Cardiac muscle cell (in vitro differentiated cells and primary cell): ENCODE measurements around the gene SSRP1. TPM values are rescaled to one million over a fixed set of nuclear protein-coding genes. Genes with fewer than 3 reads are reported as not detected.

Experiments used
- DNase-seq, 2 donors: peaks; one replicate each; pipeline versions ENCODE4 v3.0.0 to v3.0.0-alpha.2; 2010 to 2017; ENCODE audit warnings: low read depth in 1 of 2, low spot score in 1 of 2
- H3K27ac ChIP-seq: fragments of 200-600 bp; sonication (generic); 2 replicates; pipeline ENCODE4 v1.5.1; 2016
- H3K27me3 ChIP-seq: fragments of 200-600 bp; sonication (generic); 2 replicates; pipeline ENCODE4 v1.6.0; 2016; ENCODE audit warnings: control low read depth
- H3K36me3 ChIP-seq: fragments of 200-600 bp; sonication (generic); 2 replicates; pipeline ENCODE4 v1.5.1; 2016; ENCODE audit warnings: control low read depth
- H3K4me1 ChIP-seq: fragments of 200-600 bp; sonication (generic); 2 replicates; pipeline ENCODE4 v1.8.1; 2017; ENCODE audit warnings: low read depth, mild to moderate bottlenecking, mixed run types
- H3K4me3 ChIP-seq: fragments of 200-600 bp; sonication (generic); 2 replicates; pipeline ENCODE4 v1.5.1; 2016; ENCODE audit warnings: mild to moderate bottlenecking
- H3K9me3 ChIP-seq: fragments of 200-600 bp; sonication (generic); 2 replicates; pipeline ENCODE4 v1.5.1; 2017; ENCODE audit warnings: low read depth, mild to moderate bottlenecking, control low read depth
- CTCF ChIP-seq: IDR thresholded peaks from 2 replicates; pipeline ENCODE4 v1.5.1; 2012; ENCODE audit warnings: low read depth, mild to moderate bottlenecking, low read length
- polyA plus RNA-seq: library from polyadenylated mRNA; unstranded; fragments of >200 nt; fragmentation: Nextera tagmentation; extraction: Ambion mirVana; gene quantifications from 2 replicates; pipeline ENCODE4 v1.2.1, GENCODE V29; 2016
- total RNA-seq: library from RNA; depleted of rRNA; stranded (reverse); fragments of >200 nt; gene quantifications from 2 replicates; pipeline ENCODE4 v1.2.3, GENCODE V29; 2016

SSRP1 gene
- total and polyA plus RNA-seq, 2 experiments from 2014 or later: 87.0 to 180 TPM

- H3K4me1 ChIP-seq: peaks cover 33% of the 10 kb centered on the region
- TF ChIP-seq CTCF: no peak
- H3K9me3 ChIP-seq: no peaks in the 10 kb centered on the region
- H3K27ac ChIP-seq: peak overlapping the region; percentile 94
- peaks cover 31% of the 10 kb centered on the region for H3K36me3 ChIP-seq
- H3K27me3 ChIP-seq: no peaks in the 10 kb centered on the region
- no peak for DNase-seq
- H3K4me3 ChIP-seq: peak overlapping the region; percentile 64
Observed at GRCh38 chr11:57325735-57326048, 10.0 kb downstream of the SSRP1 start.

GRCh38 chr11:57324886-57325734, 10.6 kb downstream of the SSRP1 start, which contains the start of gene TNKS1BP1:
Gene TNKS1BP1, minus strand, starts transcription at chr11:57324952. Its CDS starts 3,067 bp downstream, at chr11:57321885.
- Histone ChIP-seq H3K36me3 (peaks cover 25% of the 10 kb centered on the region), H3K4me1 (peaks cover 33% of the 10 kb centered on the region)
- no peak for TF ChIP-seq CTCF

GRCh38 chr11:57324154-57324885, 11.4 kb downstream of the SSRP1 start:
- no peaks in the 10 kb centered on the region for H3K27me3 ChIP-seq
- TF ChIP-seq CTCF: no peak
- H3K9me3 ChIP-seq: no peaks in the 10 kb centered on the region
- H3K4me1 ChIP-seq: peaks cover 33% of the 10 kb centered on the region
- peak; percentile 65 to 76 for DNase-seq
- peaks cover 17% of the 10 kb centered on the region for H3K36me3 ChIP-seq
- peak overlapping the region; percentile 94 for H3K27ac ChIP-seq
- peak overlapping the region; percentile 64 for H3K4me3 ChIP-seq

More at GRCh38 chr11:57324886-57325734, 10.6 kb downstream of the SSRP1 start, which contains the start of gene TNKS1BP1:
- H3K27ac ChIP-seq: peak within 1 kb of the TSS; percentile 94
- no peaks in the 10 kb centered on the region for H3K27me3 ChIP-seq
- peak; percentile 98 to 99 for DNase-seq
- H3K9me3 ChIP-seq: no peaks in the 10 kb centered on the region
- H3K4me3 ChIP-seq: peak within 1 kb of the TSS; percentile 64

GRCh38 chr11:57323855-57324153, 11.9 kb downstream of the SSRP1 start:
- H3K36me3 ChIP-seq: peaks cover 12% of the 10 kb centered on the region
- TF ChIP-seq CTCF: peak; percentile 0
- DNase-seq: no peak
- peaks cover 33% of the 10 kb centered on the region for H3K4me1 ChIP-seq
- peak overlapping the region; percentile 94 for H3K27ac ChIP-seq
- H3K9me3 ChIP-seq: no peaks in the 10 kb centered on the region
- H3K4me3 ChIP-seq: peak overlapping the region; percentile 64
- no peaks in the 10 kb centered on the region for H3K27me3 ChIP-seq

GRCh38 chr11:57323167-57323854, 12.4 kb downstream of the SSRP1 start:
- Histone ChIP-seq H3K4me3 (peak overlapping the region; percentile 64), H3K27me3 (no peaks in the 10 kb centered on the region), H3K4me1 (peaks cover 33% of the 10 kb centered on the region), H3K9me3 (no peaks in the 10 kb centered on the region), H3K36me3 (peaks cover 16% of the 10 kb centered on the region), H3K27ac (peak overlapping the region; percentile 94)
- peak in 1 of 2 donors; percentile 52 for DNase-seq
- peak; percentile 21 for TF ChIP-seq CTCF
